Lung (tissue), 12 donors: ENCODE measurements around the gene CYGB. TPM values are rescaled to one million over a fixed set of nuclear protein-coding genes. Genes with fewer than 3 reads are reported as not detected.

Experiments used
- ATAC-seq: fragments of 200-7000 bp; cut with Tn5 transposase; one replicate; pipeline ENCODE4 v1.9.1; 2020; ENCODE audit warnings: moderate number of reproducible peaks; ENCODE audit not compliant: insufficient read depth, low FRiP score
- DNase-seq, 3 donors: peaks; one replicate each; pipeline ENCODE4 v3.0.0-alpha.2; 2013 to 2017
- H3K27ac ChIP-seq, 2 donors: one replicate each; pipeline ENCODE4 v1.5.1; 2013; ENCODE audit warnings: mild to moderate bottlenecking in 2 of 2, moderate library complexity in 2 of 2, control low read depth in 1 of 2, inconsistent platforms in 1 of 2, low read depth in 1 of 2, low read length in 1 of 2
- H3K27me3 ChIP-seq, 3 donors: one replicate each; pipeline ENCODE4 v1.5.1; 2013; ENCODE audit warnings: low read length in 2 of 3; ENCODE audit not compliant: control insufficient read depth in 3 of 3, insufficient read depth in 3 of 3
- H3K36me3 ChIP-seq, 4 donors: one replicate each; pipeline ENCODE4 v1.5.1; 2013; ENCODE audit warnings: low read length in 4 of 4, mild to moderate bottlenecking in 1 of 4, moderate library complexity in 1 of 4; ENCODE audit not compliant: control insufficient read depth in 4 of 4, insufficient read depth in 4 of 4
- H3K4me1 ChIP-seq, 5 donors: one replicate each; pipeline ENCODE4 v1.5.1; 2013; ENCODE audit warnings: low read length in 5 of 5, mild to moderate bottlenecking in 2 of 5, moderate library complexity in 1 of 5; ENCODE audit not compliant: control insufficient read depth in 5 of 5, insufficient read depth in 5 of 5
- H3K4me3 ChIP-seq: one replicate; pipeline ENCODE4 v1.5.1; 2013; ENCODE audit warnings: mild to moderate bottlenecking, control low read depth, moderate library complexity
- H3K9ac ChIP-seq, 2 donors: one replicate each; pipeline ENCODE4 v1.5.1; 2013; ENCODE audit warnings: low read length in 2 of 2, control low read depth in 1 of 2; ENCODE audit not compliant: insufficient read depth in 1 of 2
- H3K9me3 ChIP-seq, 4 donors: one replicate each; pipeline ENCODE4 v1.5.1; 2013; ENCODE audit warnings: low read length in 3 of 4, mild to moderate bottlenecking in 1 of 4, moderate library complexity in 1 of 4; ENCODE audit not compliant: control insufficient read depth in 4 of 4, insufficient read depth in 3 of 4
- CTCF ChIP-seq: IDR thresholded peaks from 2 replicates; pipeline ENCODE4 v1.5.1; 2012; ENCODE audit warnings: mild to moderate bottlenecking; ENCODE audit errors: control extremely low read depth, extremely low read depth
- WGBS, 2 donors: extraction: QIAGEN DNeasy Blood & Tissue Kit; methylation state at CpG; one replicate each; pipeline ENCODE4 v1.1.7; 2013; 5-methylcytosine and 5-hydroxymethylcytosine counted together
- polyA plus RNA-seq, 2 donors: library from polyadenylated mRNA; stranded (reverse); fragments of 200-250 nt; gene quantifications; one replicate each; pipeline ENCODE4 v1.2.1, GENCODE V29; 2013
- total RNA-seq, 2 donors: library from RNA; depleted of rRNA in 1 of 2; stranded (reverse); fragments of >200 nt in 1 of 2; gene quantifications; one replicate each; pipeline ENCODE4 v1.2.1, GENCODE V29; 2014 to 2021
- donor health status: control.
- donor health status: control.
- donor health status: Bipolar disorder and iron deficiency.
- donor health status: healthy.
- donor health status: DM: yes; HTN: yes; CAD: no.

The CYGB gene
- total and polyA plus RNA-seq, 4 donors: 15.9 to 30.4 (median 20.7) TPM

- Histone ChIP-seq H3K27ac (peak overlapping the region; percentile 25 to 92), H3K4me3 (no peak overlapping the region), H3K4me1 (peaks cover 0 to 46% (median 26%) of the 10 kb centered on the region in 5 donors), H3K9me3 (no peaks in the 10 kb centered on the region), H3K27me3 (no peaks in the 10 kb centered on the region), H3K9ac (peak overlapping the region in 1 of 2 donors; percentile 12), H3K36me3 (peaks cover 0 to 2% (median 0%) of the 10 kb centered on the region in 4 donors)
- no peak for TF ChIP-seq CTCF
- no peak for ATAC-seq
- 43 to 54% methylated on average over 21 of the region's 21 CpGs for WGBS, 2 donors
- DNase-seq: no peak
Observed at GRCh38 chr17:76493505-76494167, 43.9 kb downstream of the CYGB start.

- H3K36me3 ChIP-seq: peaks cover 0 to 2% (median 0%) of the 10 kb centered on the region in 4 donors
- no peak for TF ChIP-seq CTCF
- H3K9ac ChIP-seq: peak overlapping the region; percentile 12 to 38
- WGBS, 2 donors: 5 to 11% methylated on average over 15 of the region's 15 CpGs
- ATAC-seq (peak; percentile 58), DNase-seq (peak; percentile 65 to 75 (median 68))
- no peaks in the 10 kb centered on the region for H3K9me3 ChIP-seq
- H3K27me3 ChIP-seq: no peaks in the 10 kb centered on the region
- peak overlapping the region; percentile 37 to 92 for H3K27ac ChIP-seq
- H3K4me1 ChIP-seq: peaks cover 0 to 41% (median 20%) of the 10 kb centered on the region in 5 donors
- no peak overlapping the region for H3K4me3 ChIP-seq
Observed at GRCh38 chr17:76492989-76493501, 44.5 kb downstream of the CYGB start.

- Histone ChIP-seq H3K27ac (peak overlapping the region; percentile 37 to 92), H3K27me3 (no peaks in the 10 kb centered on the region), H3K36me3 (peaks cover 0 to 6% (median 0%) of the 10 kb centered on the region in 4 donors), H3K4me3 (no peak overlapping the region), H3K4me1 (peaks cover 0 to 40% (median 17%) of the 10 kb centered on the region in 5 donors), H3K9me3 (no peaks in the 10 kb centered on the region), H3K9ac (no peak overlapping the region)
- no peak for ATAC-seq
- 40 to 58% methylated on average over 11 of the region's 11 CpGs for WGBS, 2 donors
- no peak for TF ChIP-seq CTCF
- no peak for DNase-seq
Observed at GRCh38 chr17:76492123-76492988, 45.2 kb downstream of the CYGB start.
